Ovary (tissue), 9 donors: ENCODE measurements around the gene GSN. TPM values are rescaled to one million over a fixed set of nuclear protein-coding genes. Genes with fewer than 3 reads are reported as not detected.

Experiments used
- DNase-seq, 5 donors: peaks; one replicate each; pipeline ENCODE4 v3.0.0-alpha.2; 2019 to 2020
- H3K27ac ChIP-seq, 2 donors: fragments of 200-600 bp; one replicate each; pipeline versions ENCODE4 v1.5.1 to v1.8.0; 2019 to 2022
- H3K27me3 ChIP-seq: fragments of 200-600 bp; one replicate; pipeline ENCODE4 v1.8.0; 2022
- H3K36me3 ChIP-seq: fragments of 200-600 bp; sonication (generic); one replicate; pipeline ENCODE4 v1.5.1; 2019
- H3K4me1 ChIP-seq: one replicate; pipeline ENCODE4 v1.8.1; 2013; ENCODE audit warnings: mild to moderate bottlenecking, moderate library complexity; ENCODE audit not compliant: insufficient read depth
- H3K4me3 ChIP-seq: fragments of 200-600 bp; sonication (generic); one replicate; pipeline ENCODE4 v1.5.1; 2017
- H3K9me3 ChIP-seq, 2 donors: fragments of 200-600 bp in 1 of 2; sonication (generic) in 1 of 2; one replicate each; pipeline versions ENCODE4 v1.5.1 to v1.8.1; 2013 to 2019; ENCODE audit warnings: mild to moderate bottlenecking in 1 of 2, moderate library complexity in 1 of 2
- CTCF ChIP-seq, 3 donors: fragments of 450-650 bp in 2 of 3; fragments of 200-600 bp in 1 of 3; IDR thresholded peaks; one replicate each; pipeline versions ENCODE4 v1.5.1 to v1.8.0; 2016 to 2022; ENCODE audit warnings: antibody characterized with exemption in 3 of 3, mild to moderate bottlenecking in 1 of 3
- EP300 ChIP-seq: sonication (generic); formaldehyde crosslinking; IDR thresholded peaks from one replicate; pipeline ENCODE4 v1.6.1; 2017; ENCODE audit warnings: antibody characterized with exemption
- POLR2A ChIP-seq: fragments of 450-650 bp; IDR thresholded peaks from one replicate; pipeline ENCODE4 v1.6.1; 2017; ENCODE audit warnings: antibody characterized with exemption, mild to moderate bottlenecking, moderate library complexity
- WGBS, 3 donors: extraction: QIAGEN DNeasy Blood & Tissue Kit in 1 of 3; methylation state at CpG; one replicate each; pipeline versions ENCODE4 v1.1.5 to v1.1.7; 2013 to 2017; 5-methylcytosine and 5-hydroxymethylcytosine counted together
- intact Hi-C, 4 donors: fragments of 100-400 bp; cut with DNase I; formaldehyde crosslinking; loops; one replicate each; pipeline versions ENCODE4 v1.11.0 to v1.15.1; 2022 to 2023
- polyA plus RNA-seq, 2 donors: library from polyadenylated mRNA; stranded (reverse); fragments of 200-250 nt in 1 of 2; fragments of 350-450 nt in 1 of 2; fragmentation: Illumina TruSeq in 1 of 2; extraction: RNeasy Lipid Tissue Mini Kit (QIAGEN cat#74804) in 1 of 2; gene quantifications; one replicate each; pipeline ENCODE4 v1.2.3, GENCODE V29; 2013 to 2014
- total RNA-seq, 7 donors: library from RNA; depleted of rRNA in 2 of 7; stranded (reverse); fragments of >200 nt in 2 of 7; fragmentation: NEBNext Ultra II Directional in 3 of 7; extraction: Animal tissue kit (Norgen Biotek cat#: 25700) in 3 of 7; gene quantifications; one replicate each; pipeline versions ENCODE4 v1.1.0 to v1.2.4, GENCODE V29; 2016 to 2023
- donor health status: DM: no; HTN: no; CAD: no; lungs with moderate emphysema.
- donor health status: DM: no; HTN: no; CAD: no.
- donor health status: Bipolar disorder and iron deficiency.
- donor health status: DM: yes; HTN: yes; CAD: no.
- donor health status: DM: no; HTN: no; CAD: no.
- donor health status: DM: yes; HTN: yes; CAD: no.

Gene GSN
- total and polyA plus RNA-seq, 9 donors, result 188 to 706 (median 370) TPM

- Histone ChIP-seq H3K4me1 (peaks cover 21% of the 10 kb centered on the region), H3K27me3 (no peaks in the 10 kb centered on the region), H3K9me3 (no peaks in the 10 kb centered on the region), H3K4me3 (peak overlapping the region; percentile 74), H3K36me3 (no peaks in the 10 kb centered on the region), H3K27ac (no peak overlapping the region)
- no peak for TF ChIP-seq CTCF (IDR thresholded peaks at IDR 0.05)
- no peak for TF ChIP-seq POLR2A
- TF ChIP-seq EP300, result no peak
- intact Hi-C loops, result loop anchor here in 2 of 4 donors (10.0 kb wide), 1 partner anchor 52 kb away; no protein-coding TSS in a partner anchor
- WGBS, 3 donors, result 74 to 78% (median 76%) methylated on average over 18 of the region's 18 CpGs
- DNase-seq, result no peak
Measured at GRCh38 chr9:121266906-121267650, 884 bp upstream of the GSN start.

DNA sequence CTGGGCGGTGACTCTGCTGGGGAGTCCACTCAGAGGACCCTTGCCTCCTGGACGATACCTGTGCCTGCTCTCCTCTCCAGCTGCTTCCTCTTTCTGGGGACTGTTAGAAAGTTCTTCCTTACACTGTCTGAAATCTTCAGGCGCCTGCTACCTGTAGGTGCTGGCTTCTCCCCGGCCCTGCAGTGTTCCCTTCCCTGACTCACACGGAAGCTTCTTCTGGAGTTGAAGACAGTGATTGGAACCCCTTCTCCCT lies 562 bp downstream of the GSN start:
- intact Hi-C loops, result loop anchor here in 3 of 4 donors (2.0 to 10.0 kb wide), 2 partner anchors 54 to 56 kb away; no protein-coding TSS in a partner anchor
- Histone ChIP-seq H3K27ac (peak overlapping the region; percentile 57 to 59), H3K27me3 (no peaks in the 10 kb centered on the region), H3K4me1 (peaks cover 28% of the 10 kb centered on the region), H3K9me3 (no peaks in the 10 kb centered on the region), H3K4me3 (peak overlapping the region; percentile 74), H3K36me3 (no peaks in the 10 kb centered on the region)
- no peak for DNase-seq
- 2% methylated on average over 4 to 5 of the region's 5 CpGs for WGBS, 3 donors
- TF ChIP-seq EP300 (no peak), CTCF (IDR thresholded peaks at IDR 0.05) (no peak), POLR2A (no peak)

DNA sequence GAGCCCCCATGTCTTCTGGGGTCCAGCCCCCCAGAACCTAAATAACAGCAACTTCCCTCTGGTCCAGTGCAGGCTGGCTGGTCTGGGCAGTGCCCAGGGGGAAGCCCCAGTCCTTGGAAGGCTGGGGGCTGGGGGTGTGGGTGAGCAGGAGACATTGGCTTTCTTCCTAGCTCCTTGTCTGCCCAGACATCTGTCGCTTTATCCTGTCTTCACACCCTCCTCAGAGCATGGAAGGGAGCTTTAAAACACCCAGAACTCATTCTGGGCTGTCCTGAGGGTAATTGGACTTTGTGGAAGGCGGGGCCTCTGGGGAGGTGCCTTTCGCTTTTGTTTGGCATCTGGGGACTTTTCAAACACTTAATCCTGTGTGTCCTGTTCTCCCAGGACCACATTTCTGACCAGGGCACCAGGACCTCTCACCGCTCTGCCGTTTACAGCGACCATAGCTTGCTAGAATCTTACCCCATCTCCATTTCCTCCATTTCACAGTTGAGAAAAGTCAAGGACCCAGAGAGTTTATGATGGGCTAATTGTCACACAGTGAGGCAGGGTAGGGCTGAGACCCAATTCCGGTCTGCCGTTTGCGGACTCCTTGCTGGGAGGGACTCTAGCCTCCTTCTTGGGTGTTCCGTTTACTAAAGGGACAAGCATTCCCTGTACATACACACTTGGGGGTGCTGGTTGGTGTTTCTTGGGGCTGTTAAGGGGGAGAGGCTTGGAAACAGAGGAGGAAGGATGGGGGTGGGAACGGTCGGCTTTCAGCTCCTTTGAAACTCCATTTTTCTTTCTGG lies 1.1 kb downstream of the GSN start:
- intact Hi-C loops, result loop anchor here in 3 of 4 donors (2.0 to 10.0 kb wide), 2 partner anchors 54 to 56 kb away; no protein-coding TSS in a partner anchor
- H3K27me3 ChIP-seq, result no peaks in the 10 kb centered on the region
- peak overlapping the region; percentile 57 to 59 for H3K27ac ChIP-seq
- WGBS, 3 donors, result 10 to 21% (median 11%) methylated on average over 12 of the region's 12 CpGs
- DNase-seq, result peak in 1 of 5 donors; percentile 29
- no peaks in the 10 kb centered on the region for H3K36me3 ChIP-seq
- TF ChIP-seq POLR2A (no peak), EP300 (no peak), CTCF (IDR thresholded peaks at IDR 0.05) (no peak)
- H3K4me3 ChIP-seq, result peak overlapping the region; percentile 74
- H3K9me3 ChIP-seq, result no peaks in the 10 kb centered on the region
- H3K4me1 ChIP-seq, result peaks cover 28% of the 10 kb centered on the region

GRCh38 chr9:121269642-121270254 lies 1.8 kb downstream of the GSN start:
- Histone ChIP-seq H3K27me3 (no peaks in the 10 kb centered on the region), H3K4me1 (peaks cover 28% of the 10 kb centered on the region), H3K9me3 (no peaks in the 10 kb centered on the region), H3K36me3 (no peaks in the 10 kb centered on the region), H3K4me3 (peak overlapping the region; percentile 74), H3K27ac (peak overlapping the region; percentile 13 to 59)
- DNase-seq, result no peak
- intact Hi-C loops, result loop anchor here in 3 of 4 donors (2.0 to 10.0 kb wide), 3 partner anchors 55 to 103 kb away; partner anchors contain the start of gene STOM (in 1 of the 3)
- 38 to 59% (median 49%) methylated on average over 5 of the region's 5 CpGs for WGBS, 3 donors
- TF ChIP-seq POLR2A (no peak), EP300 (no peak), CTCF (IDR thresholded peaks at IDR 0.05) (no peak)
